Measurements from ENCODE around the gene CBLB.

CBLB gene

DNA sequence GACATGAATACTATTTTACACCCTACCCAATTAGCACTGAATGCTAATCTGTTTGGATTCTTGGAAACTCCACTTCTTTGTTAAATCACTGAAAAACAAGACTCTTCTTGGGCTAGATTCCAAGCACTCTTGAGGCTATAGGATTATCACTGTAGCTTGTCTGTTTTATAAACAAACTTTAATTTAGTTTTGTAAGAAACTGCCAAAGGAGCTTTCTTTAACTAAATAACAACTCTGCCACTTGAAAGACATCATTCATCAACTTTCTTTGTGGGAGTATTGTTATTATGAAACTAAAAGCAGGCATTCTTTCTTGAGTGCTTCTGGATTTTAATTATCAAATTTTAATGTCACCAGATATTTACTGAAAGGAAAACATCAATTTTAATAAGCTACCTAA, 24.1 kb downstream of the CBLB start:
- no peak overlapping the region for H3K4me3 ChIP-seq (ENCODE audit: low read depth, low read length)
- H3K4me1 ChIP-seq (ENCODE audit: control insufficient read depth, insufficient read depth, low read length): peaks cover 8% of the 10 kb centered on the region; the same call in 1 of the 2 replicates
- TF ChIP-seq, protein P1, sequence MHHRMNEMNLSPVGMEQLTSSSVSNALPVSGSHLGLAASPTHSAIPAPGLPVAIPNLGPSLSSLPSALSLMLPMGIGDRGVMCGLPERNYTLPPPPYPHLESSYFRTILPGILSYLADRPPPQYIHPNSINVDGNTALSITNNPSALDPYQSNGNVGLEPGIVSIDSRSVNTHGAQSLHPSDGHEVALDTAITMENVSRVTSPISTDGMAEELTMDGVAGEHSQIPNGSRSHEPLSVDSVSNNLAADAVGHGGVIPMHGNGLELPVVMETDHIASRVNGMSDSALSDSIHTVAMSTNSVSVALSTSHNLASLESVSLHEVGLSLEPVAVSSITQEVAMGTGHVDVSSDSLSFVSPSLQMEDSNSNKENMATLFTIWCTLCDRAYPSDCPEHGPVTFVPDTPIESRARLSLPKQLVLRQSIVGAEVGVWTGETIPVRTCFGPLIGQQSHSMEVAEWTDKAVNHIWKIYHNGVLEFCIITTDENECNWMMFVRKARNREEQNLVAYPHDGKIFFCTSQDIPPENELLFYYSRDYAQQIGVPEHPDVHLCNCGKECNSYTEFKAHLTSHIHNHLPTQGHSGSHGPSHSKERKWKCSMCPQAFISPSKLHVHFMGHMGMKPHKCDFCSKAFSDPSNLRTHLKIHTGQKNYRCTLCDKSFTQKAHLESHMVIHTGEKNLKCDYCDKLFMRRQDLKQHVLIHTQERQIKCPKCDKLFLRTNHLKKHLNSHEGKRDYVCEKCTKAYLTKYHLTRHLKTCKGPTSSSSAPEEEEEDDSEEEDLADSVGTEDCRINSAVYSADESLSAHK (tag by site-specific recombination; IDR thresholded peaks at IDR 0.05): peak; percentile 61; the same call in 1 of the 2 replicates
- TF ChIP-seq YY2 (tag by site-specific recombination; IDR thresholded peaks at IDR 0.05) (no peak), ZNF843 (tag by site-specific recombination; IDR thresholded peaks at IDR 0.05) (peak; percentile 51; the same call in 1 of the 2 replicates), ZNF473 (tag by site-specific recombination; IDR thresholded peaks at IDR 0.05) (no peak), OSR2 (tag by site-specific recombination; IDR thresholded peaks at IDR 0.05) (peak; percentile 42; the same call in 1 of the 2 replicates), ZNF501 (tag by site-specific recombination; IDR thresholded peaks at IDR 0.05) (no peak), FEZF1 (tag by site-specific recombination; IDR thresholded peaks at IDR 0.05) (peak; percentile 83), WT1 (tag by site-specific recombination; IDR thresholded peaks at IDR 0.05) (peak; percentile 93)
- TF ChIP-seq, protein P2, sequence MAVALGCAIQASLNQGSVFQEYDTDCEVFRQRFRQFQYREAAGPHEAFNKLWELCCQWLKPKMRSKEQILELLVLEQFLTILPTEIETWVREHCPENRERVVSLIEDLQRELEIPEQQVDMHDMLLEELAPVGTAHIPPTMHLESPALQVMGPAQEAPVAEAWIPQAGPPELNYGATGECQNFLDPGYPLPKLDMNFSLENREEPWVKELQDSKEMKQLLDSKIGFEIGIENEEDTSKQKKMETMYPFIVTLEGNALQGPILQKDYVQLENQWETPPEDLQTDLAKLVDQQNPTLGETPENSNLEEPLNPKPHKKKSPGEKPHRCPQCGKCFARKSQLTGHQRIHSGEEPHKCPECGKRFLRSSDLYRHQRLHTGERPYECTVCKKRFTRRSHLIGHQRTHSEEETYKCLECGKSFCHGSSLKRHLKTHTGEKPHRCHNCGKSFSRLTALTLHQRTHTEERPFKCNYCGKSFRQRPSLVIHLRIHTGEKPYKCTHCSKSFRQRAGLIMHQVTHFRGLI (tag by site-specific recombination; IDR thresholded peaks at IDR 0.05): no peak
- TF ChIP-seq, protein P3, sequence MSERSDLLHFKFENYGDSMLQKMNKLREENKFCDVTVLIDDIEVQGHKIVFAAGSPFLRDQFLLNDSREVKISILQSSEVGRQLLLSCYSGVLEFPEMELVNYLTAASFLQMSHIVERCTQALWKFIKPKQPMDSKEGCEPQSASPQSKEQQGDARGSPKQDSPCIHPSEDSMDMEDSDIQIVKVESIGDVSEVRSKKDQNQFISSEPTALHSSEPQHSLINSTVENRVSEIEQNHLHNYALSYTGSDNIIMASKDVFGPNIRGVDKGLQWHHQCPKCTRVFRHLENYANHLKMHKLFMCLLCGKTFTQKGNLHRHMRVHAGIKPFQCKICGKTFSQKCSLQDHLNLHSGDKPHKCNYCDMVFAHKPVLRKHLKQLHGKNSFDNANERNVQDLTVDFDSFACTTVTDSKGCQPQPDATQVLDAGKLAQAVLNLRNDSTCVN (tag by site-specific recombination; optimal IDR thresholded peaks at IDR 0.05): no peak
- TF ChIP-seq, protein P4, sequence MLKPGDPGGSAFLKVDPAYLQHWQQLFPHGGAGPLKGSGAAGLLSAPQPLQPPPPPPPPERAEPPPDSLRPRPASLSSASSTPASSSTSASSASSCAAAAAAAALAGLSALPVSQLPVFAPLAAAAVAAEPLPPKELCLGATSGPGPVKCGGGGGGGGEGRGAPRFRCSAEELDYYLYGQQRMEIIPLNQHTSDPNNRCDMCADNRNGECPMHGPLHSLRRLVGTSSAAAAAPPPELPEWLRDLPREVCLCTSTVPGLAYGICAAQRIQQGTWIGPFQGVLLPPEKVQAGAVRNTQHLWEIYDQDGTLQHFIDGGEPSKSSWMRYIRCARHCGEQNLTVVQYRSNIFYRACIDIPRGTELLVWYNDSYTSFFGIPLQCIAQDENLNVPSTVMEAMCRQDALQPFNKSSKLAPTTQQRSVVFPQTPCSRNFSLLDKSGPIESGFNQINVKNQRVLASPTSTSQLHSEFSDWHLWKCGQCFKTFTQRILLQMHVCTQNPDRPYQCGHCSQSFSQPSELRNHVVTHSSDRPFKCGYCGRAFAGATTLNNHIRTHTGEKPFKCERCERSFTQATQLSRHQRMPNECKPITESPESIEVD (tag by site-specific recombination; IDR thresholded peaks at IDR 0.05): peak; percentile 73
- TF ChIP-seq, protein P5, sequence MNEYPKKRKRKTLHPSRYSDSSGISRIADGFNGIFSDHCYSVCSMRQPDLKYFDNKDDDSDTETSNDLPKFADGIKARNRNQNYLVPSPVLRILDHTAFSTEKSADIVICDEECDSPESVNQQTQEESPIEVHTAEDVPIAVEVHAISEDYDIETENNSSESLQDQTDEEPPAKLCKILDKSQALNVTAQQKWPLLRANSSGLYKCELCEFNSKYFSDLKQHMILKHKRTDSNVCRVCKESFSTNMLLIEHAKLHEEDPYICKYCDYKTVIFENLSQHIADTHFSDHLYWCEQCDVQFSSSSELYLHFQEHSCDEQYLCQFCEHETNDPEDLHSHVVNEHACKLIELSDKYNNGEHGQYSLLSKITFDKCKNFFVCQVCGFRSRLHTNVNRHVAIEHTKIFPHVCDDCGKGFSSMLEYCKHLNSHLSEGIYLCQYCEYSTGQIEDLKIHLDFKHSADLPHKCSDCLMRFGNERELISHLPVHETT (tag by site-specific recombination; IDR thresholded peaks at IDR 0.05): no peak
- no peaks in the 10 kb centered on the region for H3K9me3 ChIP-seq (ENCODE audit: control insufficient read depth, insufficient read depth, low read depth, low read length)
- CTCF ChIA-PET: no interaction called here
- POLR2A ChIA-PET: no interaction called here
- no peaks in the 10 kb centered on the region for H3K36me3 ChIP-seq (ENCODE audit: control insufficient read depth in 2 of 2, insufficient read depth in 1 of 2, low read length in 2 of 2)
- no peak overlapping the region for H3K27ac ChIP-seq (ENCODE audit: extremely low read depth, low read depth, low read length)

DNA sequence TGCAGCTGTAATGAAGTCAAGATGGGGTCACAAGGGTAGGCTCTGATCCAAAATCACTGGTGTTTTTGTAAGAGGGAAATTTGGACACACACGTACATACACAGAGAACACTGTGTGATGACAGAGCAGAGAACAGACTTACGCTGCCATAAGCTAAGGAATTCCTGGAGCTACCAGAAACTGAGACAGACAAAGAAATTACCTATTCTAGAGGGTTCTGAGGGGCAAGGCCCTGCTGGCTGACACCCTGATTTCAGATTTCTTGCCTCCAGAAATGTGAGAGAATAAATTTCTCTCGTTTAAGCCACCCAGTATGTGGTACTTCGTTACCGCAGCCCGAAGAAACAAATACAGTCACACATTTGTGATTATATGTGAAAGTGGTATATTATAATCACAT, 24.8 kb downstream of the CBLB start:
- ChIA-PET POLR2A (no interaction called here), CTCF (no interaction called here)
- H3K9me3 ChIP-seq (ENCODE audit: control insufficient read depth, insufficient read depth, low read depth, low read length): no peaks in the 10 kb centered on the region
- TF ChIP-seq, protein P6, sequence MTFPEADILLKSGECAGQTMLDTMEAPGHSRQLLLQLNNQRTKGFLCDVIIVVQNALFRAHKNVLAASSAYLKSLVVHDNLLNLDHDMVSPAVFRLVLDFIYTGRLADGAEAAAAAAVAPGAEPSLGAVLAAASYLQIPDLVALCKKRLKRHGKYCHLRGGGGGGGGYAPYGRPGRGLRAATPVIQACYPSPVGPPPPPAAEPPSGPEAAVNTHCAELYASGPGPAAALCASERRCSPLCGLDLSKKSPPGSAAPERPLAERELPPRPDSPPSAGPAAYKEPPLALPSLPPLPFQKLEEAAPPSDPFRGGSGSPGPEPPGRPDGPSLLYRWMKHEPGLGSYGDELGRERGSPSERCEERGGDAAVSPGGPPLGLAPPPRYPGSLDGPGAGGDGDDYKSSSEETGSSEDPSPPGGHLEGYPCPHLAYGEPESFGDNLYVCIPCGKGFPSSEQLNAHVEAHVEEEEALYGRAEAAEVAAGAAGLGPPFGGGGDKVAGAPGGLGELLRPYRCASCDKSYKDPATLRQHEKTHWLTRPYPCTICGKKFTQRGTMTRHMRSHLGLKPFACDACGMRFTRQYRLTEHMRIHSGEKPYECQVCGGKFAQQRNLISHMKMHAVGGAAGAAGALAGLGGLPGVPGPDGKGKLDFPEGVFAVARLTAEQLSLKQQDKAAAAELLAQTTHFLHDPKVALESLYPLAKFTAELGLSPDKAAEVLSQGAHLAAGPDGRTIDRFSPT (tag by site-specific recombination; IDR thresholded peaks at IDR 0.05): no peak
- TF ChIP-seq ZNF626 (tag by site-specific recombination; IDR thresholded peaks at IDR 0.05) (no peak), ZNF830 (tag by site-specific recombination; IDR thresholded peaks at IDR 0.05; ENCODE audit: low read depth) (no peak), ZNF239 (tag by site-specific recombination; IDR thresholded peaks at IDR 0.05) (no peak)
- no peak overlapping the region for H3K27ac ChIP-seq (ENCODE audit: extremely low read depth, low read depth, low read length)
- H3K4me1 ChIP-seq (ENCODE audit: control insufficient read depth, insufficient read depth, low read length): peaks cover 8% of the 10 kb centered on the region; the same call in 1 of the 2 replicates
- no peak overlapping the region for H3K4me3 ChIP-seq (ENCODE audit: low read depth, low read length)
- no peaks in the 10 kb centered on the region for H3K36me3 ChIP-seq (ENCODE audit: control insufficient read depth in 2 of 2, insufficient read depth in 1 of 2, low read length in 2 of 2)

Measured in HEK293 (cell line).